CD4-positive, alpha-beta T cell treated with Interleukin-21 for 1 hour (primary cell): Measurements from ENCODE around the gene COMMD7.
"Not testable (repeated sequence)": the region's sequence is repeated elsewhere in the genome, so short reads cannot be mapped to it uniquely, and the experiment has no call there.

ENCODE experiments used
- DNase-seq: peaks from one replicate; pipeline ENCODE4 v3.0.0-alpha.2; 2020

Gene COMMD7

GRCh38 chr20:32728435-32728834 is 14.8 kb downstream of the COMMD7 start:
- not testable (repeated sequence) for DNase-seq

- no peak for DNase-seq
These were observed 15.6 kb downstream of the COMMD7 start for GRCh38 chr20:32727683-32728082.

GRCh38 chr20:32718749-32719348 is 24.4 kb downstream of the COMMD7 start:
- DNase-seq, result no peak

- DNase-seq, result no peak
These were observed 31.9 kb downstream of the COMMD7 start for GRCh38 chr20:32711346-32711745.

- no peak for DNase-seq
These were observed 33.6 kb downstream of the COMMD7 start for GRCh38 chr20:32709632-32710121.

GRCh38 chr20:32709029-32709631 is 34.1 kb downstream of the COMMD7 start:
- not testable (repeated sequence) for DNase-seq

- DNase-seq, result no peak
These were observed 35.3 kb downstream of the COMMD7 start for GRCh38 chr20:32707691-32708581.

- DNase-seq, result no peak
These were observed 36.8 kb downstream of the COMMD7 start for GRCh38 chr20:32706486-32706885.

- DNase-seq, result no peak
These were observed 40.4 kb downstream of the COMMD7 start for GRCh38 chr20:32702706-32703425.

GRCh38 chr20:32697608-32698007 is 45.7 kb downstream of the COMMD7 start:
- DNase-seq, result no peak

- no peak for DNase-seq
These were observed 48.2 kb downstream of the COMMD7 start for GRCh38 chr20:32695089-32695488.

GRCh38 chr20:32688966-32689365 is 54.3 kb downstream of the COMMD7 start:
- DNase-seq, result not testable (repeated sequence)

GRCh38 chr20:32687180-32687532 is 56.1 kb downstream of the COMMD7 start:
- DNase-seq, result no peak

GRCh38 chr20:32686530-32687179 is 56.6 kb downstream of the COMMD7 start:
- DNase-seq, result no peak

GRCh38 chr20:32685541-32686529 is 57.4 kb downstream of the COMMD7 start:
- no peak for DNase-seq

- no peak for DNase-seq
These were observed 60.7 kb downstream of the COMMD7 start for GRCh38 chr20:32682508-32682987.

GRCh38 chr20:32681175-32682084 is 61.8 kb downstream of the COMMD7 start:
- DNase-seq, result no peak

GRCh38 chr20:32680544-32681174 is 62.6 kb downstream of the COMMD7 start:
- DNase-seq, result no peak

GRCh38 chr20:32678948-32679347 is 64.3 kb downstream of the COMMD7 start:
- no peak for DNase-seq
